Tibial nerve (tissue), 4 donors: ENCODE results near the gene SYK.

ENCODE experiments used
- EP300 ChIP-seq, 2 donors: sonication (generic); formaldehyde crosslinking; IDR thresholded peaks; one replicate each; pipeline ENCODE4 v1.6.1; 2017; ENCODE audit warnings: antibody characterized with exemption in 2 of 2, mild to moderate bottlenecking in 1 of 2
- POLR2A ChIP-seq, 2 donors: fragments of 450-650 bp; IDR thresholded peaks; one replicate each; pipeline ENCODE4 v1.6.1; 2017; ENCODE audit warnings: antibody characterized with exemption in 2 of 2, mild to moderate bottlenecking in 2 of 2, moderate library complexity in 2 of 2
- TF ChIP-seq, protein P1 (sequence below), 5 experiments: fragments of 200-600 bp in 3 of 5; fragments of 450-650 bp in 2 of 5; sonication (generic) in 3 of 5; IDR thresholded peaks; one replicate each; pipeline ENCODE4 v1.5.1; 2016 to 2019; ENCODE audit warnings: antibody characterized with exemption in 5 of 5, mild to moderate bottlenecking in 3 of 5, moderate library complexity in 2 of 5

DNA sequence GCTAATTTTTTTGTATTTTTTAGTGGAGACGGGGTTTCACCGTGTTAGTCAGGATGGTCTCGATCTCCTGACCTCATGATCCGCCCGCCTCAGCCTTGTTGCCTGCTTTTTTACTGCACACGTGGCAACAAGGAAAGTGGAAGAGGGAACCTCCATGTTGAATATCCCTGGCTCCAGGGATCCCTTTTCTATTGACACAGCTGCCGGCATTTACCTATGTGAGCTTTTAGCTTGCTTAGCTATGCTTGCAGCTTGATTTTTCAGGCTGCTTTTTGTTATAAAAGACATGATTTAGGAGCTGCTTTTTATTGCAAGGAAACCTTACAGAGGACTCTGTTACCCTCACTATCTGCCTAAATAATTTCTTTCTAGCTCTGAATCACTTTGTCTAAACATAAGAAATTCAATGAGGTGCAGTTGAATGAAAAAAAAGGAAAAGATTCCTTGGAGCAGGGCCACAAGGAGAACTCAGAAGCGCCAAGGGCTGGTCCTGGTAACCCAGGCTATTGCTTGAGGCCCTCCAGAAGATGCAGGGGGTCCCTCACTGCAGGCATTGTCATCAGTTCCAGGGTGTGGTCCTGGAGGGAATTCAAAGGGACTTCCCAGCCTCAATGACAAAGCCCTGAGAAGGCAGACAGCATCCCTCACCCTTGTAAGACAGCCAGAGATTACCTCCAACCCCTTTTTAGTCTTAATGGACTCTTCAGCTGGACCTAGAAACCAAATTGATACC is 89.9 kb downstream of the SYK start:
- TF ChIP-seq POLR2A (IDR thresholded peaks at IDR 0.05) (no peak), EP300 (IDR thresholded peaks at IDR 0.05) (no peak)
- TF ChIP-seq, protein P1, sequence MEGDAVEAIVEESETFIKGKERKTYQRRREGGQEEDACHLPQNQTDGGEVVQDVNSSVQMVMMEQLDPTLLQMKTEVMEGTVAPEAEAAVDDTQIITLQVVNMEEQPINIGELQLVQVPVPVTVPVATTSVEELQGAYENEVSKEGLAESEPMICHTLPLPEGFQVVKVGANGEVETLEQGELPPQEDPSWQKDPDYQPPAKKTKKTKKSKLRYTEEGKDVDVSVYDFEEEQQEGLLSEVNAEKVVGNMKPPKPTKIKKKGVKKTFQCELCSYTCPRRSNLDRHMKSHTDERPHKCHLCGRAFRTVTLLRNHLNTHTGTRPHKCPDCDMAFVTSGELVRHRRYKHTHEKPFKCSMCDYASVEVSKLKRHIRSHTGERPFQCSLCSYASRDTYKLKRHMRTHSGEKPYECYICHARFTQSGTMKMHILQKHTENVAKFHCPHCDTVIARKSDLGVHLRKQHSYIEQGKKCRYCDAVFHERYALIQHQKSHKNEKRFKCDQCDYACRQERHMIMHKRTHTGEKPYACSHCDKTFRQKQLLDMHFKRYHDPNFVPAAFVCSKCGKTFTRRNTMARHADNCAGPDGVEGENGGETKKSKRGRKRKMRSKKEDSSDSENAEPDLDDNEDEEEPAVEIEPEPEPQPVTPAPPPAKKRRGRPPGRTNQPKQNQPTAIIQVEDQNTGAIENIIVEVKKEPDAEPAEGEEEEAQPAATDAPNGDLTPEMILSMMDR (IDR thresholded peaks at IDR 0.05), result no peak
